Measurements from ENCODE around the gene ASAP3.

The ASAP3 gene

DNA sequence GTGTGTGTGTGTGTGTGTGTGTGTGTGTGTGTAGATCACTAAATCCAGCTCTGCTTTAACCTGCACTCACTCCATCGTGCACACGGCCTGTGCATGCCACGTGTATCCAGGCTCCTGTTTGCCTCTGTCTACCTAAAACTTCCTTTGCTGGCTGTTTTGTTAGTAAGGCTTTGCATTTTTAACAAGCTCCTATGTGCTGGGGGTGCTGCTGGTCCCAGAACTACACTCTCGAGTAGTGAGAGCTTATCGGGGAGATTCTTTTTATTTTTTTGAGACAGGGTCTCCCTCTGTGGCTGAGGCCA is 58.8 kb downstream of the ASAP3 start:
- Histone ChIP-seq H3K9ac (ENCODE audit: low read depth in 1 of 2, low read length in 2 of 2) (peak overlapping the region; percentile 65 to 92), H3K4me3 (ENCODE audit: low read length in 2 of 2) (peak overlapping the region; percentile 63 to 73)

DNA sequence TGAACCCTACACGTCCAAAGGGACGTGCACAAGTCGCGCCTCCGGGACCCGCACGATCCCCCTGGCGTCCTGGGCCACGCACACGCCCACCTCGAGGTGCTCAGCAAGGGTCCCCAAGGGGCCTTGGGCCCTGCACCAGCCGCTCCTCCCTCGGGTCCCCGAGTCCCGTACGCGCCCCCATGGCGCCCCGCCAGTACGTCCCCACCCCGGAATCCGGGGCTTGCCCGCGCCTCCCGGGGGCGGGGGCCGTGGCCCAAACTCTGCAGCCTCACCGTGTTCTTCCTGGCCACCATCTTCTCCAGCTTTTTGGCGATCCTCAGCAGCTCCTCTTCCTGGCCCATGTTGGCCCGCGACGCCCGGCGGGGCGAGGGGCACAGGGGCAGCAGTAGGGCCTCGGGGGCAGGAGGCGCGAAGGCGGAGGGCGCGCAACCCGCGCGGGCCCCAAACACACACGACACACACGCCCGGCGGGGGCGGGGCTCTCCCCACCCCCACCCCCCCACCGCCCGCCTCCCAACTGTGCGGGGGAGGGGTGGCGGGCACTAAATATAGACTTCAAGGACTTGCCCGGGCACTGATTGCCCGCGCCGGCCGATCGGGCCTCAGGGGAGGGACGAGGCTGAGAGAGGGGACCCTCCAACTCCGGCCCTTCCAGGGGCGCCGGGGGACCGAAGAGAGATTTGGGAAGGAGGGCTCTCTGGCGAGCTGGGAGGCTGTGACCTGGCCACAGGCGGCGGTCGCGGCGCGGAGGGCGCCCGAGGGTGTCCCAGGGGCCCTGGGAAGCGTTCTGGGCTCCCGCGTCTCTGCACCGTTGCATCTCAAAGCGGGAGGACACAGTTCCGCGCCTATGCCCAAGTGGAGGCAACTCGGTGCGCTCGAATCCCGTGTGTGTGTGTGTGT is 59.4 kb downstream of the ASAP3 start, which contains the start of gene TCEA3:
TSS of gene TCEA3 (minus strand) at position 456 of the 900 bp plus-strand sequence. CDS start at position 341, 115 bp downstream.
- Histone ChIP-seq H3K27ac (ENCODE audit: low read depth in 2 of 2, low read length in 2 of 2) (peak within 1 kb of the TSS; percentile 86 to 97), H3K36me3 (ENCODE audit: control insufficient read depth in 2 of 2, insufficient read depth in 2 of 2, low read length in 2 of 2) (peaks cover 6 to 8% of the 10 kb centered on the region in 2 donors), H3K9me3 (ENCODE audit: control insufficient read depth in 2 of 2, low read length in 2 of 2) (no peaks in the 10 kb centered on the region), H3K4me3 (ENCODE audit: low read length in 2 of 2) (peak within 1 kb of the TSS; percentile 73 to 83), H3K27me3 (ENCODE audit: control insufficient read depth in 2 of 2, insufficient read depth in 2 of 2, low read length in 2 of 2) (no peaks in the 10 kb centered on the region), H3K9ac (ENCODE audit: low read depth in 1 of 2, low read length in 2 of 2) (peak within 1 kb of the TSS; percentile 85 to 92), H3K4me1 (ENCODE audit: control insufficient read depth in 2 of 2, insufficient read depth in 2 of 2, low read length in 2 of 2) (peaks cover 38 to 45% of the 10 kb centered on the region in 2 donors)

More for the DNA sequence above, 58.8 kb downstream of the ASAP3 start:
- Histone ChIP-seq H3K4me1 (ENCODE audit: control insufficient read depth in 2 of 2, insufficient read depth in 2 of 2, low read length in 2 of 2) (peaks cover 38 to 45% of the 10 kb centered on the region in 2 donors), H3K9me3 (ENCODE audit: control insufficient read depth in 2 of 2, low read length in 2 of 2) (no peaks in the 10 kb centered on the region), H3K27ac (ENCODE audit: low read depth in 2 of 2, low read length in 2 of 2) (peak overlapping the region; percentile 86 to 97), H3K27me3 (ENCODE audit: control insufficient read depth in 2 of 2, insufficient read depth in 2 of 2, low read length in 2 of 2) (no peaks in the 10 kb centered on the region), H3K36me3 (ENCODE audit: control insufficient read depth in 2 of 2, insufficient read depth in 2 of 2, low read length in 2 of 2) (peaks cover 3 to 13% of the 10 kb centered on the region in 2 donors)

DNA sequence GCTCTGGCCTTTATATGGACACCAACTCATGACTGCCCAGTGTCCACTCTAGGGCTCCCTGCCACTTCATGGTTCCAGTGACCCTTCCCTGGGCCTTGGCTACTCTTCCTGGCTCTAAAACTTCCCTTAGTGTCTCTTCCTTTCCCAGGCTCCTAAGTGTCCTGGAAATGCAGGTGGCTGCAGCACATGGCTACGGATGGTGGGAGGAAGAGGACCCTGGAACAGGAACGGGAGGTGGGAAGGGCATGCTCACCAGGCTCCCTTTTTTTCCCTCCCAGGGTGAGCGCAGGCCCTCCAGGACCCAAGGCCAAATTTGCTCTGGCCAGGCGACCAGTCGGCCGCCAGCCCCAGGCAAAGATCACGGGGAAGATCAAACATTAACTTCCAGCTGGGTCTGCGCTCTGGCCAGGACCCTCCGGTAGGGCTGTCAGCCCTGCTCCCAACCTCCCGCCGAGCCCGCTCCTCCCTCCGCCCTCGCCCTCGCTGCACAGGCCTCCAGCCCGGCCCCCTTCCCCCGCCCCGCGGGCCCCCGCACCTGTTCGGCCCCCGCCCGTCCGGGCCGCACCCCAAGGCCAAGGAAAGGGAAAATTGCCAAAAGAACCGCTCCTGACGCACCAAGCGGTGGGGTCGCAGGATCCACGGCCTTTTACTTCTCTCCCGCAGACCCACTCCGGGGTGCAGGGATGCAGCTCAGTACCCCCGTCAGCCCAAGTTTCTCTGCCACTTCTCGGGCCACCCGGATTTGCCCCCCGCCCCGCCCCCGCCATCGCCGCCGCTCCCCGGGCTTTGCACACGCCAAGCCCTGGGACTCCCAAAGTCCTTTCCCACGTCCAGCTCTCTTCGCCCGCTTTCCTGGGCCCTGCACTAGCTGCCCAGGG is 60.3 kb downstream of the ASAP3 start:
- H3K4me1 ChIP-seq (ENCODE audit: control insufficient read depth in 2 of 2, insufficient read depth in 2 of 2, low read length in 2 of 2): peaks cover 38 to 45% of the 10 kb centered on the region in 2 donors

DNA sequence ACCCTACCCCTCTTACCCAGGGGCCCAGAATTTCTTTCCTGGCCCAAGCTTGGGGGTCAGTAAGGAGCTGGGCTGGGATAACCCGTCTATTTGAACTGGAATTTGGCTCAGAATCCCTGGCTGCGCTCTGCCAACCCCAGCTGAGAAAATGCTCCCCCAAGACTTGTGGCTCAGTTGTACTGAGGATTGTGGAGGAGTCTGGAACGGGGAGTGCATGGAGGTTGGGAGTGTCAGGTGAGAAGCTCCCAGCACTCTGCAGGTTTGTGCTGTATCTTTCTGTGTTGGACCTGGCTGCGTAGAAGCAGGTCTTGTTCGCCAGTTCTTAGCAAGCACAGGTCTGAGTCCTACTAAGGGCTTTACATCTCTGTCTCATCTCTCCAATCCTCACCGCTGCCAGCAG is 61.0 kb downstream of the ASAP3 start:
- Histone ChIP-seq H3K27ac (ENCODE audit: low read depth in 2 of 2, low read length in 2 of 2) (peak overlapping the region; percentile 86 to 97), H3K9me3 (ENCODE audit: control insufficient read depth in 2 of 2, low read length in 2 of 2) (no peaks in the 10 kb centered on the region), H3K9ac (ENCODE audit: low read depth in 1 of 2, low read length in 2 of 2) (peak overlapping the region; percentile 81 to 85), H3K4me3 (ENCODE audit: low read length in 2 of 2) (peak overlapping the region; percentile 73 to 83), H3K4me1 (ENCODE audit: control insufficient read depth in 2 of 2, insufficient read depth in 2 of 2, low read length in 2 of 2) (peaks cover 38 to 45% of the 10 kb centered on the region in 2 donors), H3K27me3 (ENCODE audit: control insufficient read depth in 2 of 2, insufficient read depth in 2 of 2, low read length in 2 of 2) (no peaks in the 10 kb centered on the region), H3K36me3 (ENCODE audit: control insufficient read depth in 2 of 2, insufficient read depth in 2 of 2, low read length in 2 of 2) (peaks cover under 1 to 6% of the 10 kb centered on the region in 2 donors)

More for the DNA sequence above, 60.3 kb downstream of the ASAP3 start:
- no peaks in the 10 kb centered on the region for H3K27me3 ChIP-seq (ENCODE audit: control insufficient read depth in 2 of 2, insufficient read depth in 2 of 2, low read length in 2 of 2)
- H3K4me3 ChIP-seq (ENCODE audit: low read length in 2 of 2): peak overlapping the region; percentile 73 to 83
- H3K9ac ChIP-seq (ENCODE audit: low read depth in 1 of 2, low read length in 2 of 2): peak overlapping the region; percentile 85 to 92
- peak overlapping the region; percentile 86 to 97 for H3K27ac ChIP-seq (ENCODE audit: low read depth in 2 of 2, low read length in 2 of 2)
- H3K9me3 ChIP-seq (ENCODE audit: control insufficient read depth in 2 of 2, low read length in 2 of 2): no peaks in the 10 kb centered on the region
- H3K36me3 ChIP-seq (ENCODE audit: control insufficient read depth in 2 of 2, insufficient read depth in 2 of 2, low read length in 2 of 2): peaks cover 0 to 6% of the 10 kb centered on the region in 2 donors

DNA sequence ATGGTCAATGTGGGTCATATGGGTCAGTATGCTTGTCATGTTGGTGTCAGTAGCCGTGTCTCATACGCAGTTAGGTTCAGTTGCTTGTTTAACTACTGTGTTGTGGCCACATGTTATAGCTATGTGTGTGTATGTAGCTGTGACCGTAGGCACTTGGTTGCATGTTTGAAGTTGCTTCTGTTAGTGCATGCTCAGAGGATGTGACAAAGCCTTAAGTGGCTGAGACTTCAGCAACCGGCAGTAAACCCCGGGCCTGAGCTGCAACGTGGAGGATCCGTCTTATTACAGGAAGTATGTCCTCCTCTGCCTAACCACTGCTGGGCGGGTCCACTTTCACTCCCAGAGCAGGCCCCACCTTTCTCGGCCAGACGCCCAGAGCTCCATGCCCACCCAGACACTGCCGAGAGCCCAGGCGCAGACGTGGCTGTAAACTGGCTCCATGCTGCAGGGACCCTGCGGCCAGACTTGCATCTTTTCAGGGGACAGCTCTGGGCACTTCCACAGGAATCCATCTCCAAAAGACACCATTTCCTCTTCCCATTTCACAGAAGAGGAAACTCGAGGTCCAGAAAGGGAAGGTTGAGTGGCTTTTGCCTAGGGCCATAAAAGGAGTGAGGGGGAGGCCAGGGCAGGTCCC is 61.6 kb downstream of the ASAP3 start:
- Histone ChIP-seq H3K36me3 (ENCODE audit: control insufficient read depth in 2 of 2, insufficient read depth in 2 of 2, low read length in 2 of 2) (peaks cover 6 to 8% of the 10 kb centered on the region in 2 donors), H3K27ac (ENCODE audit: low read depth in 2 of 2, low read length in 2 of 2) (peak overlapping the region; percentile 86 to 97), H3K27me3 (ENCODE audit: control insufficient read depth in 2 of 2, insufficient read depth in 2 of 2, low read length in 2 of 2) (no peaks in the 10 kb centered on the region), H3K9me3 (ENCODE audit: control insufficient read depth in 2 of 2, low read length in 2 of 2) (no peaks in the 10 kb centered on the region), H3K4me3 (ENCODE audit: low read length in 2 of 2) (peak overlapping the region; percentile 73 to 83), H3K9ac (ENCODE audit: low read depth in 1 of 2, low read length in 2 of 2) (peak overlapping the region; percentile 81 to 85), H3K4me1 (ENCODE audit: control insufficient read depth in 2 of 2, insufficient read depth in 2 of 2, low read length in 2 of 2) (peaks cover 40 to 48% of the 10 kb centered on the region in 2 donors)

DNA sequence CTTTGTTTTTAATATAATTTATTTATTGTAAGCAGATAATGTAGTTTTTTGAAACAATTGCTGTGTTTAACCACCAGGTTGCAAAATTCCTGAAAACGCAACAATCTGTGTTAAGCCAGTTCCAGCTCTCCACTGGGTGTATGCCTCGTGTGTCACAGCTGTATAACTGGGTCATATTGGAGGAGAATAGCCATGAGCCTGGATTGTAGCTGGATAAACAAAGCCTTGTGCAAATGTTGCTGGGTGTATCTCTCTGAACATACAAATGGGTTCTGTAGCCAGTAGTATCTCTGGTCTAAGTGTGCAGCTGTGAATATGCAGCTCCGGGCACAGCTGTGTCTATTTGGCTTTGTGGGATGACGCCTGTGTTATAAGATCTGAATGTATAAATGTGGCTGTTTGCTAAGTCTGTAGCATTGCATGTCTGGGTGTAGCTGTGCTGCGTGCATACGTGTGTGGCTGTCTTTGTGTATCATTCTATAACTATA is 62.2 kb downstream of the ASAP3 start:
- Histone ChIP-seq H3K27me3 (ENCODE audit: control insufficient read depth in 2 of 2, insufficient read depth in 2 of 2, low read length in 2 of 2) (no peaks in the 10 kb centered on the region), H3K4me3 (ENCODE audit: low read length in 2 of 2) (peak overlapping the region; percentile 73 to 83)

DNA sequence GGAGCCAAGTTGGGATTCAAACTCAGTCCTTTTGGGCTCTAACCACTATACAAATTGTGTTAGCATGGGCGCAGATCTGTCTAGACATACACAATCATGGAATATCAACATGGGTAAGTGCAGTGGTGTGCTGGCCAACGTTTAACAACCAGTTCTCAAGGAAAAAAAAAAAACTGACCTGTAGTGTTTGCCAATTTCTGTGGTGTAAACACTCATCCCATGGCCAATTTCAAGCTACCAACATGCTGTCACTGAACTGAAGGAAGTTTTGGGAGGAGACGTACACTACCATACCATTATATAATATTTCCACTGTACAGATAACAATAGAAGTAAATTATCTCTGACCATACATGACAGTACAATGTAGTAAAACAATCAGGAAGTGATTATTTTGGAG is 62.6 kb downstream of the ASAP3 start:
- Histone ChIP-seq H3K27ac (ENCODE audit: low read depth in 2 of 2, low read length in 2 of 2) (peak overlapping the region; percentile 86 to 97), H3K4me1 (ENCODE audit: control insufficient read depth in 2 of 2, insufficient read depth in 2 of 2, low read length in 2 of 2) (peaks cover 37 to 42% of the 10 kb centered on the region in 2 donors), H3K9ac (ENCODE audit: low read depth in 1 of 2, low read length in 2 of 2) (peak overlapping the region in 1 of 2 donors; percentile 81), H3K36me3 (ENCODE audit: control insufficient read depth in 2 of 2, insufficient read depth in 2 of 2, low read length in 2 of 2) (peaks cover 12 to 16% of the 10 kb centered on the region in 2 donors), H3K4me3 (ENCODE audit: low read length in 2 of 2) (peak overlapping the region in 1 of 2 donors; percentile 38), H3K27me3 (ENCODE audit: control insufficient read depth in 2 of 2, insufficient read depth in 2 of 2, low read length in 2 of 2) (no peaks in the 10 kb centered on the region), H3K9me3 (ENCODE audit: control insufficient read depth in 2 of 2, low read length in 2 of 2) (no peaks in the 10 kb centered on the region)

More for the DNA sequence above, 62.2 kb downstream of the ASAP3 start:
- Histone ChIP-seq H3K27ac (ENCODE audit: low read depth in 2 of 2, low read length in 2 of 2) (peak overlapping the region; percentile 86 to 97), H3K4me1 (ENCODE audit: control insufficient read depth in 2 of 2, insufficient read depth in 2 of 2, low read length in 2 of 2) (peaks cover 38 to 47% of the 10 kb centered on the region in 2 donors), H3K36me3 (ENCODE audit: control insufficient read depth in 2 of 2, insufficient read depth in 2 of 2, low read length in 2 of 2) (peaks cover 11 to 12% of the 10 kb centered on the region in 2 donors), H3K9me3 (ENCODE audit: control insufficient read depth in 2 of 2, low read length in 2 of 2) (no peaks in the 10 kb centered on the region), H3K9ac (ENCODE audit: low read depth in 1 of 2, low read length in 2 of 2) (peak overlapping the region; percentile 52 to 81)

DNA sequence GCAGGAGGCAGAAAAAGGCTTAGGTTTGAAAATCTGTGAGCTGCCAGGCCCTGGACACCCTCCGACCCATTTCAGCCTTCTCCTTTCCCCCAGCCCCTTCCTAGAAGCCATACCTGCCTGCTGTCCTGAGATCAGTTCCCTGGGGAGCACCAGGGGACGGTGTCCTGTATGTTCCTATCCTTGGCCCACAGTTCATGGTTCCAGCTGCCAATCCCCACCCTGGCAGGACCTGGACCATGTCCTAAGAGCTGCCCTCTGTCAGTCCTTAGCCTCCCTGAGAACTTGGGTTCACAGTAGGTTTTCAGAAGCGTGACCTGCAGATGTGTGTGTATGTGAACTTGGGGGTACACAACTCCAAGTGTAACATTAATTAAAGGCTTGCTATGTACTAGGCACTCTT is 63.2 kb downstream of the ASAP3 start:
- no peaks in the 10 kb centered on the region for H3K9me3 ChIP-seq (ENCODE audit: control insufficient read depth in 2 of 2, low read length in 2 of 2)
- H3K4me1 ChIP-seq (ENCODE audit: control insufficient read depth in 2 of 2, insufficient read depth in 2 of 2, low read length in 2 of 2): peaks cover 37 to 39% of the 10 kb centered on the region in 2 donors
- no peaks in the 10 kb centered on the region for H3K27me3 ChIP-seq (ENCODE audit: control insufficient read depth in 2 of 2, insufficient read depth in 2 of 2, low read length in 2 of 2)
- peak overlapping the region; percentile 86 to 97 for H3K27ac ChIP-seq (ENCODE audit: low read depth in 2 of 2, low read length in 2 of 2)
- H3K9ac ChIP-seq (ENCODE audit: low read depth in 1 of 2, low read length in 2 of 2): no peak overlapping the region
- H3K36me3 ChIP-seq (ENCODE audit: control insufficient read depth in 2 of 2, insufficient read depth in 2 of 2, low read length in 2 of 2): peaks cover 12 to 16% of the 10 kb centered on the region in 2 donors
- H3K4me3 ChIP-seq (ENCODE audit: low read length in 2 of 2): peak overlapping the region in 1 of 2 donors; percentile 38

DNA sequence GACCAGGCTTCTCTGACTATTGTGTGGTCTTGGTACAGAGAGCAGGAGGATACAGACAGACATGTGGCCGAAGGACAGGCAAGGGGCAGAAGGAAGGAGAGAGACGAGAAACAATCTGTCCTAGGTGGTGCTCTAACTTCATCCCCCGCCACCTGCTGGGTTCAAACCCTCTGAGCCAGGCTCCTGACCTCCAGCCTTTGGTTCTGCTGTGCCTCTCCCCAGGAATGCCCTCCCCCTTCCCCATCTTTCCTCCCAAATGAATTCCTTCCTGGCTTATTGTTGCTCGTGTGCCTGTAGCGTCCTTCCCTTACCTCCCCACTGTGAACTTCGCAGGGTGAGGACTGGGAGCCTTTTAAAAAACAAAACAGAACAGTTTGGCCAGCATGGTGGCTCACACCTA is 64.8 kb downstream of the ASAP3 start:
- H3K9me3 ChIP-seq (ENCODE audit: control insufficient read depth in 2 of 2, low read length in 2 of 2): no peaks in the 10 kb centered on the region
- no peak overlapping the region for H3K4me3 ChIP-seq (ENCODE audit: low read length in 2 of 2)
- H3K27me3 ChIP-seq (ENCODE audit: control insufficient read depth in 2 of 2, insufficient read depth in 2 of 2, low read length in 2 of 2): no peaks in the 10 kb centered on the region
- H3K4me1 ChIP-seq (ENCODE audit: control insufficient read depth in 2 of 2, insufficient read depth in 2 of 2, low read length in 2 of 2): peaks cover 30 to 34% of the 10 kb centered on the region in 2 donors
- no peak overlapping the region for H3K27ac ChIP-seq (ENCODE audit: low read depth in 2 of 2, low read length in 2 of 2)
- H3K9ac ChIP-seq (ENCODE audit: low read depth in 1 of 2, low read length in 2 of 2): no peak overlapping the region
- H3K36me3 ChIP-seq (ENCODE audit: control insufficient read depth in 2 of 2, insufficient read depth in 2 of 2, low read length in 2 of 2): peaks cover 19 to 26% of the 10 kb centered on the region in 2 donors
